HG03354 (cell line): Measurements from ENCODE around the gene MLLT6.

ENCODE experiments used
- ATAC-seq: cut with Tn5 transposase; IDR thresholded peaks from one replicate; pipeline ENCODE4 v1.9.1; 2021; ENCODE audit warnings: mild to moderate bottlenecking; ENCODE audit not compliant: unreplicated experiment, poor library complexity, severe bottlenecking

The MLLT6 gene

GRCh38 chr17:38739305-38739704 lies 34.2 kb downstream of the MLLT6 start:
- no peak for ATAC-seq

GRCh38 chr17:38740044-38740443 lies 35.0 kb downstream of the MLLT6 start:
- no peak for ATAC-seq

GRCh38 chr17:38740806-38741205 lies 35.7 kb downstream of the MLLT6 start:
- no peak for ATAC-seq

- no peak for ATAC-seq
Observed at GRCh38 chr17:38741461-38741860, 36.4 kb downstream of the MLLT6 start.

GRCh38 chr17:38741921-38742410 lies 36.9 kb downstream of the MLLT6 start:
- ATAC-seq = no peak

- ATAC-seq = no peak
Observed at GRCh38 chr17:38742411-38743308, 37.6 kb downstream of the MLLT6 start.

- no peak for ATAC-seq
Observed at GRCh38 chr17:38743556-38744171, 38.6 kb downstream of the MLLT6 start.

- ATAC-seq = no peak
Observed at GRCh38 chr17:38745545-38745944, 40.5 kb downstream of the MLLT6 start.

GRCh38 chr17:38746004-38746848 lies 41.2 kb downstream of the MLLT6 start:
- no peak for ATAC-seq

- ATAC-seq = no peak
Observed at GRCh38 chr17:38746849-38747462, 41.9 kb downstream of the MLLT6 start.

- no peak for ATAC-seq
Observed at GRCh38 chr17:38747463-38748148, 42.5 kb downstream of the MLLT6 start.

GRCh38 chr17:38748149-38748891 lies 43.2 kb downstream of the MLLT6 start, which contains the start of gene PCGF2:
Gene PCGF2 (minus strand): TSS chr17:38748336. CDS start chr17:38740402, 7,934 bp downstream.
- no peak for ATAC-seq

- ATAC-seq = no peak
Observed at GRCh38 chr17:38748892-38749222, 43.8 kb downstream of the MLLT6 start.

- no peak for ATAC-seq
Observed at GRCh38 chr17:38749223-38750043, 44.4 kb downstream of the MLLT6 start.

- ATAC-seq = no peak
Observed at GRCh38 chr17:38750044-38750311, 44.9 kb downstream of the MLLT6 start.

GRCh38 chr17:38750312-38751121 lies 45.4 kb downstream of the MLLT6 start:
- ATAC-seq = no peak

- no peak for ATAC-seq
Observed at GRCh38 chr17:38751144-38751807, 46.2 kb downstream of the MLLT6 start.
